D721Med (cell line): ENCODE results near the gene FAM20C.

Experiments
- DNase-seq: peaks from one replicate; pipeline ENCODE4 v3.0.0; 2011; ENCODE audit warnings: low spot score; ENCODE audit not compliant: insufficient read length
- FAIRE-seq: peaks from 2 replicates; lab custom pipeline; 2011; peaks lifted over from hg19 to GRCh38; lab: Jason Lieb, UNC
- CTCF ChIP-seq: IDR thresholded peaks from 2 replicates; pipeline ENCODE4 v1.5.1; 2012; ENCODE audit warnings: mild to moderate bottlenecking, control low read depth; ENCODE audit not compliant: insufficient read depth; ENCODE audit errors: missing control alignments

FAM20C gene

GRCh38 chr7:285731-286130 lies 93.4 kb downstream of the FAM20C start:
- no peak for TF ChIP-seq CTCF
- no peak for DNase-seq
- FAIRE-seq: no peak

- no peak for FAIRE-seq
- no peak for TF ChIP-seq CTCF
- no peak for DNase-seq
Observed at GRCh38 chr7:286266-286665, 93.9 kb downstream of the FAM20C start.

GRCh38 chr7:288671-289101 lies 96.3 kb downstream of the FAM20C start:
- FAIRE-seq: no peak
- no peak for TF ChIP-seq CTCF
- no peak for DNase-seq

- TF ChIP-seq CTCF: no peak
- FAIRE-seq (no peak), DNase-seq (no peak)
Observed at GRCh38 chr7:289209-289755, 96.9 kb downstream of the FAM20C start.

- no peak for FAIRE-seq
Observed at GRCh38 chr7:289756-290553, 97.6 kb downstream of the FAM20C start, which contains the start of gene FOXL3. Gene FOXL3, plus strand, starts transcription at chr7:290170. Its CDS starts 0 bp downstream, at chr7:290170.

GRCh38 chr7:290554-291372 lies 98.4 kb downstream of the FAM20C start:
- FAIRE-seq (no peak), DNase-seq (no peak)
- no peak for TF ChIP-seq CTCF

More at GRCh38 chr7:289756-290553, 97.6 kb downstream of the FAM20C start, which contains the start of gene FOXL3:
- TF ChIP-seq CTCF: no peak
- no peak for DNase-seq
